ENCODE results near the gene PTPRN2. TPM values are rescaled to one million over a fixed set of nuclear protein-coding genes. Genes with fewer than 3 reads are reported as not detected.

The PTPRN2 gene
- total and polyA plus RNA-seq, 2 donors from 2014 or later, result 4.8 to 6.2 TPM

GRCh38 chr7:157561523-157561785 lies 1026.2 kb downstream of the PTPRN2 start:
- TF ChIP-seq, protein P1, sequence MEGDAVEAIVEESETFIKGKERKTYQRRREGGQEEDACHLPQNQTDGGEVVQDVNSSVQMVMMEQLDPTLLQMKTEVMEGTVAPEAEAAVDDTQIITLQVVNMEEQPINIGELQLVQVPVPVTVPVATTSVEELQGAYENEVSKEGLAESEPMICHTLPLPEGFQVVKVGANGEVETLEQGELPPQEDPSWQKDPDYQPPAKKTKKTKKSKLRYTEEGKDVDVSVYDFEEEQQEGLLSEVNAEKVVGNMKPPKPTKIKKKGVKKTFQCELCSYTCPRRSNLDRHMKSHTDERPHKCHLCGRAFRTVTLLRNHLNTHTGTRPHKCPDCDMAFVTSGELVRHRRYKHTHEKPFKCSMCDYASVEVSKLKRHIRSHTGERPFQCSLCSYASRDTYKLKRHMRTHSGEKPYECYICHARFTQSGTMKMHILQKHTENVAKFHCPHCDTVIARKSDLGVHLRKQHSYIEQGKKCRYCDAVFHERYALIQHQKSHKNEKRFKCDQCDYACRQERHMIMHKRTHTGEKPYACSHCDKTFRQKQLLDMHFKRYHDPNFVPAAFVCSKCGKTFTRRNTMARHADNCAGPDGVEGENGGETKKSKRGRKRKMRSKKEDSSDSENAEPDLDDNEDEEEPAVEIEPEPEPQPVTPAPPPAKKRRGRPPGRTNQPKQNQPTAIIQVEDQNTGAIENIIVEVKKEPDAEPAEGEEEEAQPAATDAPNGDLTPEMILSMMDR (IDR thresholded peaks at IDR 0.05; ENCODE audit: borderline replicate concordance, extremely low read depth, insufficient read depth), result no peak
- FAIRE-seq, result no peak

GRCh38 chr7:157560710-157561522 lies 1026.7 kb downstream of the PTPRN2 start:
- no peak overlapping the region for H3K9ac ChIP-seq (ENCODE audit: low read length in 3 of 3)
- no peaks in the 10 kb centered on the region for H3K36me3 ChIP-seq (ENCODE audit: control insufficient read depth in 2 of 3, insufficient read depth in 3 of 3, low read length in 3 of 3)
- DNase-seq (peak in 1 of 5 donors; percentile 67), FAIRE-seq (no peak)
- no peaks in the 10 kb centered on the region for H3K4me1 ChIP-seq (ENCODE audit: control insufficient read depth in 2 of 3, insufficient read depth in 2 of 3, low read depth in 1 of 3, low read length in 3 of 3)
- TF ChIP-seq, protein P1 (IDR thresholded peaks at IDR 0.05; ENCODE audit: borderline replicate concordance, extremely low read depth, insufficient read depth), result no peak
- H3K27me3 ChIP-seq (ENCODE audit: control insufficient read depth, insufficient read depth, low read length), result no peaks in the 10 kb centered on the region
- H3K4me3 ChIP-seq (ENCODE audit: low read length in 3 of 3), result no peak overlapping the region
- H3K27ac ChIP-seq (ENCODE audit: low read depth in 2 of 2, low read length in 2 of 2), result no peak overlapping the region
- no peaks in the 10 kb centered on the region for H3K9me3 ChIP-seq (ENCODE audit: control insufficient read depth in 2 of 3, insufficient read depth in 1 of 3, low read length in 3 of 3)
- intact Hi-C loops (cut with DNase I), result no loop called here

More at GRCh38 chr7:157561523-157561785, 1026.2 kb downstream of the PTPRN2 start:
- no peak overlapping the region for H3K9ac ChIP-seq (ENCODE audit: low read length in 3 of 3)
- no peaks in the 10 kb centered on the region for H3K27me3 ChIP-seq (ENCODE audit: control insufficient read depth, insufficient read depth, low read length)
- no peak overlapping the region for H3K4me3 ChIP-seq (ENCODE audit: low read length in 3 of 3)
- no peaks in the 10 kb centered on the region for H3K9me3 ChIP-seq (ENCODE audit: control insufficient read depth in 2 of 3, insufficient read depth in 1 of 3, low read length in 3 of 3)
- intact Hi-C loops (cut with DNase I), result no loop called here
- DNase-seq, result no peak
- H3K4me1 ChIP-seq (ENCODE audit: control insufficient read depth in 2 of 3, insufficient read depth in 2 of 3, low read depth in 1 of 3, low read length in 3 of 3), result no peaks in the 10 kb centered on the region
- no peak overlapping the region for H3K27ac ChIP-seq (ENCODE audit: low read depth in 2 of 2, low read length in 2 of 2)
- H3K36me3 ChIP-seq (ENCODE audit: control insufficient read depth in 2 of 3, insufficient read depth in 3 of 3, low read length in 3 of 3), result no peaks in the 10 kb centered on the region

DNA sequence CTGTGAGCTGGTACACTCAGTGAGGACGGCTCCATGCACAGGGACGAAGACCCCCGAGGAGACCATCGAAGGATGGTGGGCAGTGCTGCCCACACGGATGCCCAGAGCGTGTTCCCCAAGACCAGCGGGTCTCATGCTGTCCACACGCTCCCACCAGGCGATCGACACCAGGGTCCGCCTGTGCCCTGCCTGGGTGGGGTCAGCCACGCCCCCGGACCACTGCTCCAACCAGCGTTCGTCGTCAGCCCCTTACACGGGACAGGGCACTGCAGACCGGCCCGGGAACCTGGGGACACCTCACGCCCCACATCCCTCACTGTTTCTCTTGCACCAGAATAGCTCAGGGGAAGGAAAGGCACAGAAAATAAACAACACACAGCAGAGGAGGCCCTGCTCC lies 1027.4 kb downstream of the PTPRN2 start:
- Histone ChIP-seq H3K36me3 (ENCODE audit: control insufficient read depth in 2 of 3, insufficient read depth in 3 of 3, low read length in 3 of 3) (no peaks in the 10 kb centered on the region), H3K27me3 (ENCODE audit: control insufficient read depth, insufficient read depth, low read length) (no peaks in the 10 kb centered on the region), H3K9me3 (ENCODE audit: control insufficient read depth in 2 of 3, insufficient read depth in 1 of 3, low read length in 3 of 3) (no peaks in the 10 kb centered on the region), H3K27ac (ENCODE audit: low read depth in 2 of 2, low read length in 2 of 2) (no peak overlapping the region), H3K4me1 (ENCODE audit: control insufficient read depth in 2 of 3, insufficient read depth in 2 of 3, low read depth in 1 of 3, low read length in 3 of 3) (no peaks in the 10 kb centered on the region), H3K9ac (ENCODE audit: low read length in 3 of 3) (no peak overlapping the region), H3K4me3 (ENCODE audit: low read length in 3 of 3) (no peak overlapping the region)
- TF ChIP-seq, protein P1 (IDR thresholded peaks at IDR 0.05; ENCODE audit: borderline replicate concordance, extremely low read depth, insufficient read depth), result no peak
- intact Hi-C loops (cut with DNase I), result no loop called here
- FAIRE-seq, result no peak
- peak in 1 of 5 donors; percentile 54 for DNase-seq

Measured in kidney (tissue), 14 donors.